Measurements from ENCODE around the gene FOXP4.

- TF ChIP-seq, protein P1, sequence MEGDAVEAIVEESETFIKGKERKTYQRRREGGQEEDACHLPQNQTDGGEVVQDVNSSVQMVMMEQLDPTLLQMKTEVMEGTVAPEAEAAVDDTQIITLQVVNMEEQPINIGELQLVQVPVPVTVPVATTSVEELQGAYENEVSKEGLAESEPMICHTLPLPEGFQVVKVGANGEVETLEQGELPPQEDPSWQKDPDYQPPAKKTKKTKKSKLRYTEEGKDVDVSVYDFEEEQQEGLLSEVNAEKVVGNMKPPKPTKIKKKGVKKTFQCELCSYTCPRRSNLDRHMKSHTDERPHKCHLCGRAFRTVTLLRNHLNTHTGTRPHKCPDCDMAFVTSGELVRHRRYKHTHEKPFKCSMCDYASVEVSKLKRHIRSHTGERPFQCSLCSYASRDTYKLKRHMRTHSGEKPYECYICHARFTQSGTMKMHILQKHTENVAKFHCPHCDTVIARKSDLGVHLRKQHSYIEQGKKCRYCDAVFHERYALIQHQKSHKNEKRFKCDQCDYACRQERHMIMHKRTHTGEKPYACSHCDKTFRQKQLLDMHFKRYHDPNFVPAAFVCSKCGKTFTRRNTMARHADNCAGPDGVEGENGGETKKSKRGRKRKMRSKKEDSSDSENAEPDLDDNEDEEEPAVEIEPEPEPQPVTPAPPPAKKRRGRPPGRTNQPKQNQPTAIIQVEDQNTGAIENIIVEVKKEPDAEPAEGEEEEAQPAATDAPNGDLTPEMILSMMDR (IDR thresholded peaks at IDR 0.05): no peak
- TF ChIP-seq POLR2AphosphoS5 (IDR thresholded peaks at IDR 0.05): no peak
Observed at GRCh38 chr6:41572613-41573012, 26.4 kb downstream of the FOXP4 start.
